HepG2 (cell line): ENCODE results near the gene KCNMA1. TPM values are rescaled to one million over a fixed set of nuclear protein-coding genes. Genes with fewer than 3 reads are reported as not detected.

ENCODE experiments used
- ATAC-seq: fragments of 200-7000 bp; cut with Tn5 transposase; 3 replicates; pipeline ENCODE4 v1.9.1; 2020; ENCODE audit warnings: mild to moderate bottlenecking, moderate library complexity
- BruUV-seq: library from RNA; stranded (reverse); fragments of 400-500 nt; replicated peaks from 2 replicates; lab custom pipeline; 2021; lab: Mats Ljungman, UMichigan
- CTCF ChIA-PET: fragments of 300-600 bp; formaldehyde crosslinking; extraction: SDS; loops from one replicate; lab custom pipeline; 2021; ENCODE audit warnings: low total read pairs, inconsistent platforms, low intra/inter-chr PET ratio; lab: Yijun Ruan, JAX
- POLR2A ChIA-PET: fragments of 350-600 bp; sonication (Branson Sonifier 250); formaldehyde crosslinking; loops from one replicate; lab custom pipeline; 2020; ENCODE audit warnings: antibody characterized with exemption, inconsistent platforms; lab: Yijun Ruan, JAX
- DNase-seq: peaks from one replicate; pipeline ENCODE4 v3.0.0-alpha.2; 2015; ENCODE audit warnings: low spot score
- FAIRE-seq: peaks from 3 replicates; lab custom pipeline; 2011; peaks lifted over from hg19 to GRCh38; lab: Jason Lieb, UNC
- H2AFZ ChIP-seq: one replicate; pipeline ENCODE4 v1.6.1; 2011; ENCODE audit warnings: low read length, inconsistent platforms
- H3K27ac ChIP-seq: fragments of 300-600 bp; 3 replicates; pipeline ENCODE4 v1.8.0; 2011; ENCODE audit warnings: mixed run types, mild to moderate bottlenecking, mixed read lengths, low read length, inconsistent platforms; ENCODE audit not compliant: insufficient read depth; ENCODE audit errors: extremely low read length
- H3K27me3 ChIP-seq, 2 experiments: fragments of 200-600 bp in 1 of 2; 2 replicates in 1 of 2; 3 replicates in 1 of 2; pipeline versions ENCODE4 v1.6.0 to v1.8.0; 2011; ENCODE audit warnings: low read length in 2 of 2, mild to moderate bottlenecking in 2 of 2, moderate library complexity in 2 of 2, inconsistent platforms in 1 of 2; ENCODE audit not compliant: insufficient read depth in 2 of 2, control insufficient read depth in 1 of 2
- H3K36me3 ChIP-seq, 2 experiments: fragments of 200-600 bp in 1 of 2; replicated peaks in 1 of 2; 2 replicates in 1 of 2; 3 replicates in 1 of 2; pipeline versions ENCODE4 v1.5.1 to v1.8.0; 2011; ENCODE audit warnings: low read length in 2 of 2, inconsistent platforms in 1 of 2; ENCODE audit not compliant: insufficient read depth in 2 of 2, control insufficient read depth in 1 of 2
- H3K4me1 ChIP-seq: 2 replicates; pipeline ENCODE4 v1.5.1; 2012; ENCODE audit warnings: low read length, inconsistent platforms; ENCODE audit not compliant: insufficient read depth
- H3K4me2 ChIP-seq: 2 replicates; pipeline ENCODE4 v1.6.0; 2011; ENCODE audit warnings: low read depth, low read length, inconsistent platforms
- H3K4me3 ChIP-seq, 3 experiments: fragments of 200-600 bp in 1 of 3; sonication (generic), shearing (Covaris generic) in 1 of 3; replicated peaks in 1 of 3; 2 replicates each; pipeline ENCODE4 v1.5.1; 2011 to 2016; ENCODE audit warnings: low read length in 3 of 3, inconsistent platforms in 2 of 3, low read depth in 2 of 3, mild to moderate bottlenecking in 2 of 3, control low read depth in 1 of 3, mixed read lengths in 1 of 3; ENCODE audit not compliant: insufficient read depth in 1 of 3
- H3K79me2 ChIP-seq: one replicate; pipeline ENCODE4 v1.6.1; 2011; ENCODE audit warnings: low read length, inconsistent platforms; ENCODE audit not compliant: insufficient read depth
- H3K9ac ChIP-seq: 2 replicates; pipeline ENCODE4 v1.6.0; 2011; ENCODE audit warnings: mild to moderate bottlenecking, low read depth, low read length, inconsistent platforms; ENCODE audit not compliant: insufficient read depth
- H3K9me3 ChIP-seq: 2 replicates; pipeline ENCODE4 v1.5.1; 2012; ENCODE audit warnings: mild to moderate bottlenecking, low read length
- H4K20me1 ChIP-seq: 2 replicates; pipeline ENCODE4 v1.6.0; 2011; ENCODE audit warnings: inconsistent platforms, mild to moderate bottlenecking, low read length, moderate library complexity; ENCODE audit not compliant: insufficient read depth
- HOXA5 ChIP-seq: sonication (generic); formaldehyde crosslinking; IDR thresholded peaks from 2 replicates; pipeline ENCODE4 v1.4.0; 2020; ENCODE audit warnings: missing genetic modification reagents
- KDM4B ChIP-seq: sonication (generic); formaldehyde crosslinking; IDR thresholded peaks from 2 replicates; pipeline ENCODE4 v1.4.0; 2020; ENCODE audit warnings: missing genetic modification reagents
- PLRG1 ChIP-seq: fragments of 450-650 bp; conservative IDR thresholded peaks from 2 replicates; pipeline ENCODE4 v1.6.1; 2016
- SIN3A ChIP-seq: IDR thresholded peaks from 2 replicates; pipeline ENCODE4 v1.6.1; 2011; ENCODE audit warnings: low read depth, mild to moderate bottlenecking, control low read depth, low read length, borderline replicate concordance
- ZNF713 ChIP-seq: sonication (generic); formaldehyde crosslinking; IDR thresholded peaks from 2 replicates; pipeline ENCODE4 v1.4.0; 2020; ENCODE audit warnings: mild to moderate bottlenecking, missing genetic modification reagents
- WGBS: methylation state at CpG from one replicate; pipeline ENCODE4 v1.1.6; 2017; ENCODE audit warnings: low lambda C conversion rate; 5-methylcytosine and 5-hydroxymethylcytosine counted together
- in situ Hi-C: cut with HindIII; loops from 2 replicates; pipeline ENCODE4 v1.10.0; 2017; ENCODE audit warnings: low pct_unique_long_range_greater_than_20kb; ENCODE audit not compliant: extremely low pct_ligation_motif_present
- intact Hi-C: fragments of 100-400 bp; cut with micrococcal nuclease; formaldehyde crosslinking; loops from one replicate; pipeline ENCODE4 v1.10.0; 2022; ENCODE audit not compliant: unreplicated experiment
- polyA plus RNA-seq, 8 experiments: library from polyadenylated mRNA; depleted of rRNA in 3 of 8; stranded (reverse) in 7 of 8; unstranded in 1 of 8; fragments of >200 nt; fragmentation: Illumina TruSeq in 4 of 8; extraction: Trizol in 4 of 8; gene quantifications; 2 replicates each; pipeline versions ENCODE4 v1.2.1 to v1.2.3, GENCODE V29; 2011 to 2016; ENCODE audit warnings: low read depth in 4 of 8, missing spikeins in 1 of 8, mixed read lengths in 1 of 8; ENCODE audit not compliant: insufficient read depth in 1 of 8
- total RNA-seq, 5 experiments: library from RNA; depleted of rRNA; stranded (reverse); fragments of >200 nt; fragmentation: Illumina TruSeq; extraction: Trizol; gene quantifications; 2 replicates each; pipeline ENCODE4 v1.2.3, GENCODE V29; 2016; ENCODE audit warnings: low read depth in 1 of 5
- TF ChIP-seq, protein P1 (sequence below): sonication (generic); formaldehyde crosslinking; IDR thresholded peaks from 2 replicates; pipeline ENCODE4 v1.4.0; 2020; ENCODE audit warnings: low read depth, missing genetic modification reagents
- TF ChIP-seq, protein P2 (sequence below): sonication (generic); formaldehyde crosslinking; IDR thresholded peaks from 2 replicates; pipeline ENCODE4 v1.4.0; 2020; ENCODE audit warnings: missing genetic modification reagents
- TF ChIP-seq, protein P3 (sequence below): sonication (generic); formaldehyde crosslinking; IDR thresholded peaks from 2 replicates; pipeline ENCODE4 v1.4.0; 2020; ENCODE audit warnings: mild to moderate bottlenecking, low read depth, missing genetic modification reagents

The KCNMA1 gene
- total and polyA plus RNA-seq, 2 of the 13 experiments (the other 11 are each of a cell fraction or from before 2014, with no cell fraction given), result 0.02 TPM; not detected in 1

DNA sequence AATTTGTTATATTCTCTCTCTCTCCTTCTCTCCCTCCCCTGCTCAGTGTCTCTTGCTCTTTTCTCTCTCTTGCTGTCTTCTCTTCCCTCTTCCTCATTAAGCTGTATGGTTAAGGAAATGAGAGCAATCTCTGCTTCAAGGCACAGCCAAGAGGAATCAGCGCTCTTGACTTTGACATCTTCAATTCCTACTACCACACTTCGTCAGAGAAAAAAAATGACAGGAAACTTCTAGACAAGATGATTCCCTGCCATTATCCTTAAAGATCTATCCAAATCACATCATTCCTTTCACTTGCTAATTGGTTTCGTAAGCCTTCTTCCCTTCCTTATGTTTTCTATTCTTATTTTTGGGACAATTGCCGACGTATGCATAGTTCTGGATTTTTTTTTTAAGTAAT, 425.0 kb downstream of the KCNMA1 start:
- H3K79me2 ChIP-seq, result no peaks in the 10 kb centered on the region
- no peak overlapping the region for H2AFZ ChIP-seq
- H3K9ac ChIP-seq, result no peak overlapping the region
- H3K4me2 ChIP-seq, result no peak overlapping the region
- FAIRE-seq, result no peak
- ChIA-PET CTCF (no interaction called here), POLR2A (no interaction called here)
- no peaks in the 10 kb centered on the region for H4K20me1 ChIP-seq
- no peaks in the 10 kb centered on the region for H3K36me3 ChIP-seq
- no peaks in the 10 kb centered on the region for H3K9me3 ChIP-seq
- 29% methylated on average over 5 of the region's 5 CpGs for WGBS
- no peak overlapping the region for H3K4me3 ChIP-seq
- no TSS peak for BruUV-seq
- H3K4me1 ChIP-seq, result no peaks in the 10 kb centered on the region
- TF ChIP-seq SIN3A (no peak), HOXA5 (no peak), PLRG1 (no peak)
- TF ChIP-seq, protein P1, sequence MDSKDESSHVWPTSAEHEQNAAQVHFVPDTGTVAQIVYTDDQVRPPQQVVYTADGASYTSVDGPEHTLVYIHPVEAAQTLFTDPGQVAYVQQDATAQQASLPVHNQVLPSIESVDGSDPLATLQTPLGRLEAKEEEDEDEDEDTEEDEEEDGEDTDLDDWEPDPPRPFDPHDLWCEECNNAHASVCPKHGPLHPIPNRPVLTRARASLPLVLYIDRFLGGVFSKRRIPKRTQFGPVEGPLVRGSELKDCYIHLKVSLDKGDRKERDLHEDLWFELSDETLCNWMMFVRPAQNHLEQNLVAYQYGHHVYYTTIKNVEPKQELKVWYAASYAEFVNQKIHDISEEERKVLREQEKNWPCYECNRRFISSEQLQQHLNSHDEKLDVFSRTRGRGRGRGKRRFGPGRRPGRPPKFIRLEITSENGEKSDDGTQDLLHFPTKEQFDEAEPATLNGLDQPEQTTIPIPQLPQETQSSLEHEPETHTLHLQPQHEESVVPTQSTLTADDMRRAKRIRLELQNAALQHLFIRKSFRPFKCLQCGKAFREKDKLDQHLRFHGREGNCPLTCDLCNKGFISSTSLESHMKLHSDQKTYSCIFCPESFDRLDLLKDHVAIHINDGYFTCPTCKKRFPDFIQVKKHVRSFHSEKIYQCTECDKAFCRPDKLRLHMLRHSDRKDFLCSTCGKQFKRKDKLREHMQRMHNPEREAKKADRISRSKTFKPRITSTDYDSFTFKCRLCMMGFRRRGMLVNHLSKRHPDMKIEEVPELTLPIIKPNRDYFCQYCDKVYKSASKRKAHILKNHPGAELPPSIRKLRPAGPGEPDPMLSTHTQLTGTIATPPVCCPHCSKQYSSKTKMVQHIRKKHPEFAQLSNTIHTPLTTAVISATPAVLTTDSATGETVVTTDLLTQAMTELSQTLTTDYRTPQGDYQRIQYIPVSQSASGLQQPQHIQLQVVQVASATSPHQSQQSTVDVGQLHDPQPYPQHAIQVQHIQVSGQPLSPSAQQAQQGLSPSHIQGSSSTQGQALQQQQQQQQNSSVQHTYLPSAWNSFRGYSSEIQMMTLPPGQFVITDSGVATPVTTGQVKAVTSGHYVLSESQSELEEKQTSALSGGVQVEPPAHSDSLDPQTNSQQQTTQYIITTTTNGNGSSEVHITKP, result no peak
- in situ Hi-C loops, result no loop called here
- intact Hi-C loops, result no loop called here
- ATAC-seq, result no peak
- no peak for DNase-seq
- no peak overlapping the region for H3K27ac ChIP-seq
- peaks cover 0 to 9% of the 10 kb centered on the region in 2 experiments; a peak in 1 of 5 replicates for H3K27me3 ChIP-seq

DNA sequence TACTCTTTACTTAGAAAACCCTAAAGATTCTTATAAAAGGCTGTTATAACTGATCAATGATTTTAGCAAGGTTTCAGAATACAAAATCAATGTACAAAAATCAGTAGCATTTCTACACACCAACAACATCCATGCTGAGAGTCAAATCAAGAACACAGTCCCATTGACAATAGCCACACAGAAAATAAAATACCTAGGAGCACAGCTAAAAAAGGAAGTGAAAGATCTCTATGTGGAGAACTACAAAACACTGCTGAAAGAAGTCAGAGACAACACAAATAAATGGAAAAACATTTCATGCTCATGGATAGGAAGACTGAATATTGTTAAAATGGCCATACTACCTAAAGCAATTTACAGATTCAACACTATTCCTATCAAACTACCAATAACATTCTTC, 427.0 kb downstream of the KCNMA1 start:
- Histone ChIP-seq H3K9ac (no peak overlapping the region), H3K27ac (no peak overlapping the region), H3K4me2 (no peak overlapping the region), H4K20me1 (no peaks in the 10 kb centered on the region), H3K79me2 (no peaks in the 10 kb centered on the region), H3K9me3 (no peaks in the 10 kb centered on the region), H3K36me3 (no peaks in the 10 kb centered on the region), H2AFZ (no peak overlapping the region), H3K4me3 (no peak overlapping the region), H3K4me1 (no peaks in the 10 kb centered on the region), H3K27me3 (peaks cover 0 to 11% of the 10 kb centered on the region in 2 experiments; a peak in 1 of 5 replicates)
- FAIRE-seq (no peak), DNase-seq (no peak), ATAC-seq (no peak)
- in situ Hi-C loops (no loop called here), intact Hi-C loops (no loop called here)
- BruUV-seq, result no TSS peak
- CTCF ChIA-PET, result no interaction called here
- POLR2A ChIA-PET, result no interaction called here
- TF ChIP-seq ZNF713 (CRISPR knock-in tag), result no peak
- TF ChIP-seq, protein P2, sequence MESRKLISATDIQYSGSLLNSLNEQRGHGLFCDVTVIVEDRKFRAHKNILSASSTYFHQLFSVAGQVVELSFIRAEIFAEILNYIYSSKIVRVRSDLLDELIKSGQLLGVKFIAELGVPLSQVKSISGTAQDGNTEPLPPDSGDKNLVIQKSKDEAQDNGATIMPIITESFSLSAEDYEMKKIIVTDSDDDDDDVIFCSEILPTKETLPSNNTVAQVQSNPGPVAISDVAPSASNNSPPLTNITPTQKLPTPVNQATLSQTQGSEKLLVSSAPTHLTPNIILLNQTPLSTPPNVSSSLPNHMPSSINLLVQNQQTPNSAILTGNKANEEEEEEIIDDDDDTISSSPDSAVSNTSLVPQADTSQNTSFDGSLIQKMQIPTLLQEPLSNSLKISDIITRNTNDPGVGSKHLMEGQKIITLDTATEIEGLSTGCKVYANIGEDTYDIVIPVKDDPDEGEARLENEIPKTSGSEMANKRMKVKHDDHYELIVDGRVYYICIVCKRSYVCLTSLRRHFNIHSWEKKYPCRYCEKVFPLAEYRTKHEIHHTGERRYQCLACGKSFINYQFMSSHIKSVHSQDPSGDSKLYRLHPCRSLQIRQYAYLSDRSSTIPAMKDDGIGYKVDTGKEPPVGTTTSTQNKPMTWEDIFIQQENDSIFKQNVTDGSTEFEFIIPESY (CRISPR knock-in tag), result no peak
- TF ChIP-seq, protein P3, sequence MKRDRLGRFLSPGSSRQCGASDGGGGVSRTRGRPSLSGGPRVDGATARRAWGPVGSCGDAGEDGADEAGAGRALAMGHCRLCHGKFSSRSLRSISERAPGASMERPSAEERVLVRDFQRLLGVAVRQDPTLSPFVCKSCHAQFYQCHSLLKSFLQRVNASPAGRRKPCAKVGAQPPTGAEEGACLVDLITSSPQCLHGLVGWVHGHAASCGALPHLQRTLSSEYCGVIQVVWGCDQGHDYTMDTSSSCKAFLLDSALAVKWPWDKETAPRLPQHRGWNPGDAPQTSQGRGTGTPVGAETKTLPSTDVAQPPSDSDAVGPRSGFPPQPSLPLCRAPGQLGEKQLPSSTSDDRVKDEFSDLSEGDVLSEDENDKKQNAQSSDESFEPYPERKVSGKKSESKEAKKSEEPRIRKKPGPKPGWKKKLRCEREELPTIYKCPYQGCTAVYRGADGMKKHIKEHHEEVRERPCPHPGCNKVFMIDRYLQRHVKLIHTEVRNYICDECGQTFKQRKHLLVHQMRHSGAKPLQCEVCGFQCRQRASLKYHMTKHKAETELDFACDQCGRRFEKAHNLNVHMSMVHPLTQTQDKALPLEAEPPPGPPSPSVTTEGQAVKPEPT (CRISPR knock-in tag), result no peak
- no peak for TF ChIP-seq KDM4B
